SH-SY5Y (cell line): ENCODE data around the gene MX1.

ENCODE experiments used
- GATA2 ChIP-seq: IDR thresholded peaks from 2 replicates; pipeline ENCODE4 v1.6.1; 2011; ENCODE audit warnings: mild to moderate bottlenecking, low read depth, low read length
- GATA3 ChIP-seq: IDR thresholded peaks from 2 replicates; pipeline ENCODE4 v1.6.1; 2011; ENCODE audit warnings: low read depth, mild to moderate bottlenecking, low read length, moderate library complexity

- TF ChIP-seq GATA3: no peak
- no peak for TF ChIP-seq GATA2
Measured at GRCh38 chr21:41377715-41378114, 48.3 kb upstream of the MX1 start.
